PC-9 (cell line): ENCODE measurements around the gene TRPV3. TPM values are rescaled to one million over a fixed set of nuclear protein-coding genes. Genes with fewer than 3 reads are reported as not detected.

Experiments used
- BruUV-seq: library from RNA; stranded (reverse); fragments of 400-500 nt; replicated peaks from 2 replicates; lab custom pipeline; 2021; lab: Mats Ljungman, UMichigan
- CTCF ChIA-PET: fragments of 300-600 bp; sonication (Branson Sonifier 250); formaldehyde crosslinking; loops from one replicate; lab custom pipeline; 2022; ENCODE audit warnings: antibody characterized with exemption; lab: Charles Lee
- POLR2A ChIA-PET: fragments of 300-600 bp; sonication (Branson Sonifier 250); formaldehyde crosslinking; loops from one replicate; lab custom pipeline; 2022; ENCODE audit warnings: antibody characterized with exemption; ENCODE audit not compliant: unreplicated experiment; lab: Charles Lee
- DNase-seq, 2 experiments: peaks; one replicate each; pipeline versions ENCODE4 v3.0.0 to v3.0.0-alpha.2; 2015 to 2022; ENCODE audit warnings: mixed read lengths in 1 of 2
- H2AFZ ChIP-seq: fragments of 200-600 bp; sonication (generic); 2 replicates; pipeline ENCODE4 v1.8.1; 2017; ENCODE audit warnings: antibody characterized with exemption
- H3F3A ChIP-seq: fragments of 200-600 bp; sonication (generic); 2 replicates; pipeline ENCODE4 v1.8.1; 2017; ENCODE audit warnings: antibody characterized with exemption, mild to moderate bottlenecking, low read depth; ENCODE audit not compliant: insufficient read depth
- H3K27ac ChIP-seq: fragments of 200-600 bp; sonication (generic); 2 replicates; pipeline ENCODE4 v1.6.1; 2016; ENCODE audit warnings: mixed run types
- H3K27me3 ChIP-seq: fragments of 200-600 bp; sonication (generic); 2 replicates; pipeline ENCODE4 v1.6.1; 2016; ENCODE audit warnings: low read depth, mixed run types; ENCODE audit not compliant: insufficient read depth
- H3K36me3 ChIP-seq: fragments of 200-600 bp; sonication (generic); 2 replicates; pipeline ENCODE4 v1.6.1; 2016; ENCODE audit warnings: low read depth, mixed run types
- H3K4me1 ChIP-seq: fragments of 200-600 bp; sonication (generic); replicated peaks from 2 replicates; pipeline ENCODE4 v1.6.1; 2016; ENCODE audit warnings: mixed run types; ENCODE audit not compliant: insufficient read depth
- H3K4me2 ChIP-seq: fragments of 200-600 bp; sonication (generic); 2 replicates; pipeline ENCODE4 v1.6.1; 2017; ENCODE audit warnings: mixed run types
- H3K4me3 ChIP-seq: fragments of 200-600 bp; sonication (generic); 2 replicates; pipeline ENCODE4 v1.6.1; 2016; ENCODE audit warnings: mixed run types
- H3K79me2 ChIP-seq: fragments of 200-600 bp; sonication (generic); 2 replicates; pipeline ENCODE4 v1.6.1; 2017; ENCODE audit warnings: low read depth, mixed run types
- H3K9me2 ChIP-seq: fragments of 200-600 bp; sonication (generic); 2 replicates; pipeline ENCODE4 v1.8.1; 2017; ENCODE audit warnings: mild to moderate bottlenecking; ENCODE audit not compliant: insufficient read depth
- H3K9me3 ChIP-seq: fragments of 200-600 bp; sonication (generic); 2 replicates; pipeline ENCODE4 v1.8.1; 2016; ENCODE audit warnings: low read depth; ENCODE audit not compliant: insufficient read depth
- H4K20me1 ChIP-seq: fragments of 200-600 bp; sonication (generic); 2 replicates; pipeline ENCODE4 v1.8.1; 2017; ENCODE audit not compliant: insufficient read depth
- EZH2 ChIP-seq: fragments of 200-600 bp; sonication (generic); IDR thresholded peaks from 2 replicates; pipeline ENCODE4 v1.8.0; 2017; ENCODE audit warnings: antibody characterized with exemption, low read depth
- intact Hi-C: fragments of 100-400 bp; cut with micrococcal nuclease; formaldehyde crosslinking; loops from one replicate; pipeline ENCODE4 v1.10.0; 2022; ENCODE audit not compliant: unreplicated experiment
- total RNA-seq: library from RNA; stranded (reverse); gene quantifications from 2 replicates; pipeline ENCODE4 v1.2.3, GENCODE V29; 2021
- TF ChIP-seq, protein P1 (sequence below): fragments of 200-600 bp; sonication (generic); conservative IDR thresholded peaks from 2 replicates; pipeline ENCODE4 v1.6.1; 2017; ENCODE audit warnings: mixed run types, antibody characterized with exemption, mild to moderate bottlenecking, moderate library complexity

TRPV3 gene
- total RNA-seq, 1 experiment from 2014 or later: 1.9 TPM

GRCh38 chr17:3572231-3572630 is 14.6 kb upstream of the TRPV3 start:
- Histone ChIP-seq H3K9me3 (no peaks in the 10 kb centered on the region), H3K27ac (no peak overlapping the region), H3K4me1 (peaks cover 15% of the 10 kb centered on the region), H3K27me3 (no peaks in the 10 kb centered on the region), H3K4me2 (no peak overlapping the region), H3K36me3 (no peaks in the 10 kb centered on the region; the same call in 1 of the 2 replicates), H3F3A (peaks cover 27% of the 10 kb centered on the region; the same call in 1 of the 2 replicates), H2AFZ (no peak overlapping the region), H3K4me3 (no peak overlapping the region), H3K79me2 (no peaks in the 10 kb centered on the region), H3K9me2 (no peaks in the 10 kb centered on the region), H4K20me1 (no peaks in the 10 kb centered on the region)
- intact Hi-C loops: no loop called here
- ChIA-PET CTCF (no interaction called here), POLR2A (no interaction called here)
- no TSS peak for BruUV-seq
- no peak for DNase-seq
- TF ChIP-seq EZH2: no peak
- TF ChIP-seq, protein P1, sequence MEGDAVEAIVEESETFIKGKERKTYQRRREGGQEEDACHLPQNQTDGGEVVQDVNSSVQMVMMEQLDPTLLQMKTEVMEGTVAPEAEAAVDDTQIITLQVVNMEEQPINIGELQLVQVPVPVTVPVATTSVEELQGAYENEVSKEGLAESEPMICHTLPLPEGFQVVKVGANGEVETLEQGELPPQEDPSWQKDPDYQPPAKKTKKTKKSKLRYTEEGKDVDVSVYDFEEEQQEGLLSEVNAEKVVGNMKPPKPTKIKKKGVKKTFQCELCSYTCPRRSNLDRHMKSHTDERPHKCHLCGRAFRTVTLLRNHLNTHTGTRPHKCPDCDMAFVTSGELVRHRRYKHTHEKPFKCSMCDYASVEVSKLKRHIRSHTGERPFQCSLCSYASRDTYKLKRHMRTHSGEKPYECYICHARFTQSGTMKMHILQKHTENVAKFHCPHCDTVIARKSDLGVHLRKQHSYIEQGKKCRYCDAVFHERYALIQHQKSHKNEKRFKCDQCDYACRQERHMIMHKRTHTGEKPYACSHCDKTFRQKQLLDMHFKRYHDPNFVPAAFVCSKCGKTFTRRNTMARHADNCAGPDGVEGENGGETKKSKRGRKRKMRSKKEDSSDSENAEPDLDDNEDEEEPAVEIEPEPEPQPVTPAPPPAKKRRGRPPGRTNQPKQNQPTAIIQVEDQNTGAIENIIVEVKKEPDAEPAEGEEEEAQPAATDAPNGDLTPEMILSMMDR: no peak

- Histone ChIP-seq H3K4me1 (peaks cover 14% of the 10 kb centered on the region), H3K4me3 (no peak overlapping the region), H3K9me2 (no peaks in the 10 kb centered on the region), H3K4me2 (no peak overlapping the region), H3K27ac (no peak overlapping the region), H3K27me3 (no peaks in the 10 kb centered on the region), H3F3A (peaks cover 22% of the 10 kb centered on the region; the same call in 1 of the 2 replicates), H3K9me3 (no peaks in the 10 kb centered on the region), H4K20me1 (no peaks in the 10 kb centered on the region), H2AFZ (no peak overlapping the region), H3K36me3 (no peaks in the 10 kb centered on the region; the same call in 1 of the 2 replicates), H3K79me2 (no peaks in the 10 kb centered on the region)
- no peak for DNase-seq
- BruUV-seq: no TSS peak
- POLR2A ChIA-PET: no interaction called here
- intact Hi-C loops: no loop called here
- CTCF ChIA-PET: no interaction called here
- TF ChIP-seq, protein P1: no peak
- TF ChIP-seq EZH2: no peak
These were observed 13.7 kb upstream of the TRPV3 start for GRCh38 chr17:3571043-3571900.

DNA sequence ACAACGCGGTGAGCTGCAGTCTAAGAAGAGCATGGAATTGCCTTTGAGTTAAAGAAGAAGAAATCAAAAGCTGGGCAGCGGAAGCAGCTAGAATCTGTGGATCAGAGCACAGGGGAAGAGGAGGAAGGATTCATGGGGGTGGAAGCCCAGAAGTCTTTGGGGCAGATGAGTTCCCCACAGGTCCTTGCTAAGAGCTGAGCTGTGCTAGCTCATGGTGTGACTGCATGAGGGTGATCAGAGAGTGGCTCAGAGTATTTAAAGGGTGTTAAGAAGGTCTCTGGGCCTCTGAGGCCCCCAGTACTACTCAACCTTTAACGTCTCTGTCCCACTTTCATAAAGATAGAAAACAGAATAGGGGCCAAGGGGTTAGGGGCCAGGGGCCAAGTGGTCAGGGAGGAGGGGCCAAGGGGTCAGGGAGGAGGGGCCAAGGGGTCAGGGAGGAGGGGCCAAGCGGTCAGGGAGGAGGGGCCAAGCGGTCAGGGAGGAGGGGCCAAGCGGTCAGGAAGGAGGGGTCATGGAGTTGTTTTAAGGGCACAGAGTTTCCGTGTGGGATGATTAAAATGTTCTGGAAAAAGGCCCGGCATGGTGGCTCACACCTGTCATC is 12.0 kb upstream of the TRPV3 start:
- CTCF ChIA-PET: no interaction called here
- intact Hi-C loops: no loop called here

More for the DNA sequence above, 12.0 kb upstream of the TRPV3 start:
- no peak overlapping the region for H3K4me3 ChIP-seq
- H3K4me1 ChIP-seq: no peaks in the 10 kb centered on the region
- DNase-seq: no peak
- POLR2A ChIA-PET: no interaction called here
- no peaks in the 10 kb centered on the region for H3K27me3 ChIP-seq
- H3K9me2 ChIP-seq: no peaks in the 10 kb centered on the region
- no peaks in the 10 kb centered on the region for H4K20me1 ChIP-seq
- H3K9me3 ChIP-seq: no peaks in the 10 kb centered on the region
- H3K79me2 ChIP-seq: no peaks in the 10 kb centered on the region
- no TSS peak for BruUV-seq
- peaks cover 8% of the 10 kb centered on the region; the same call in 1 of the 2 replicates for H3F3A ChIP-seq
- H3K4me2 ChIP-seq: no peak overlapping the region
- no peaks in the 10 kb centered on the region; the same call in 1 of the 2 replicates for H3K36me3 ChIP-seq
- no peak overlapping the region for H3K27ac ChIP-seq
- TF ChIP-seq, protein P1: no peak
- H2AFZ ChIP-seq: no peak overlapping the region
